ENCODE measurements around the gene NUMB.

Gene NUMB

GRCh38 chr14:73374218-73374617 lies 84.1 kb downstream of the NUMB start:
- Histone ChIP-seq H3K27me3 (ENCODE audit: insufficient read depth, low read depth) (no peaks in the 10 kb centered on the region), H3K27ac (no peak overlapping the region), H3K79me2 (ENCODE audit: insufficient read depth, low read depth) (no peaks in the 10 kb centered on the region), H4K20me1 (ENCODE audit: insufficient read depth) (no peaks in the 10 kb centered on the region), H3K9ac (no peak overlapping the region), H3K4me2 (no peak overlapping the region), H3K4me1 (ENCODE audit: low read depth, poor library complexity, severe bottlenecking) (no peaks in the 10 kb centered on the region), H2AFZ (ENCODE audit: low read depth) (no peak overlapping the region), H3K4me3 (IDR thresholded peaks at IDR 0.05; ENCODE audit: insufficient read depth, low read depth, low read length) (no peak overlapping the region), H3K36me3 (ENCODE audit: insufficient read depth) (no peaks in the 10 kb centered on the region)
- no peak for TF ChIP-seq CTCF (conservative IDR thresholded peaks at IDR 0.05; ENCODE audit: low read depth, low read length)

- Histone ChIP-seq H3K27ac (no peak overlapping the region), H4K20me1 (ENCODE audit: insufficient read depth) (no peaks in the 10 kb centered on the region), H3K27me3 (ENCODE audit: insufficient read depth, low read depth) (no peaks in the 10 kb centered on the region), H3K9ac (no peak overlapping the region), H3K4me1 (ENCODE audit: low read depth, poor library complexity, severe bottlenecking) (no peaks in the 10 kb centered on the region), H3K4me2 (no peak overlapping the region), H3K36me3 (ENCODE audit: insufficient read depth) (no peaks in the 10 kb centered on the region), H2AFZ (ENCODE audit: low read depth) (no peak overlapping the region), H3K4me3 (IDR thresholded peaks at IDR 0.05; ENCODE audit: insufficient read depth, low read depth, low read length) (no peak overlapping the region), H3K79me2 (ENCODE audit: insufficient read depth, low read depth) (no peaks in the 10 kb centered on the region)
- no peak for TF ChIP-seq CTCF (conservative IDR thresholded peaks at IDR 0.05; ENCODE audit: low read depth, low read length)
Observed at GRCh38 chr14:73372529-73372928, 85.8 kb downstream of the NUMB start.

GRCh38 chr14:73370561-73370960 lies 87.8 kb downstream of the NUMB start:
- no peak for TF ChIP-seq CTCF (conservative IDR thresholded peaks at IDR 0.05; ENCODE audit: low read depth, low read length)
- H3K9ac ChIP-seq: no peak overlapping the region
- no peak overlapping the region for H3K4me3 ChIP-seq (IDR thresholded peaks at IDR 0.05; ENCODE audit: insufficient read depth, low read depth, low read length)
- no peaks in the 10 kb centered on the region for H3K4me1 ChIP-seq (ENCODE audit: low read depth, poor library complexity, severe bottlenecking)
- no peak overlapping the region for H3K27ac ChIP-seq
- no peaks in the 10 kb centered on the region for H4K20me1 ChIP-seq (ENCODE audit: insufficient read depth)
- no peak overlapping the region for H3K4me2 ChIP-seq
- H3K36me3 ChIP-seq (ENCODE audit: insufficient read depth): no peaks in the 10 kb centered on the region
- no peaks in the 10 kb centered on the region for H3K27me3 ChIP-seq (ENCODE audit: insufficient read depth, low read depth)
- no peak overlapping the region for H2AFZ ChIP-seq (ENCODE audit: low read depth)
- no peaks in the 10 kb centered on the region for H3K79me2 ChIP-seq (ENCODE audit: insufficient read depth, low read depth)

GRCh38 chr14:73369428-73369827 lies 88.9 kb downstream of the NUMB start:
- Histone ChIP-seq H3K27ac (no peak overlapping the region), H2AFZ (ENCODE audit: low read depth) (no peak overlapping the region), H3K4me2 (no peak overlapping the region), H3K4me3 (IDR thresholded peaks at IDR 0.05; ENCODE audit: insufficient read depth, low read depth, low read length) (no peak overlapping the region), H3K79me2 (ENCODE audit: insufficient read depth, low read depth) (no peaks in the 10 kb centered on the region), H3K27me3 (ENCODE audit: insufficient read depth, low read depth) (no peaks in the 10 kb centered on the region), H3K9ac (no peak overlapping the region), H3K36me3 (ENCODE audit: insufficient read depth) (no peaks in the 10 kb centered on the region), H4K20me1 (ENCODE audit: insufficient read depth) (no peaks in the 10 kb centered on the region), H3K4me1 (ENCODE audit: low read depth, poor library complexity, severe bottlenecking) (no peaks in the 10 kb centered on the region)
- no peak for TF ChIP-seq CTCF (conservative IDR thresholded peaks at IDR 0.05; ENCODE audit: low read depth, low read length)

GRCh38 chr14:73368616-73369015 lies 89.7 kb downstream of the NUMB start:
- Histone ChIP-seq H4K20me1 (ENCODE audit: insufficient read depth) (no peaks in the 10 kb centered on the region), H3K79me2 (ENCODE audit: insufficient read depth, low read depth) (no peaks in the 10 kb centered on the region), H3K9ac (no peak overlapping the region), H3K27me3 (ENCODE audit: insufficient read depth, low read depth) (no peaks in the 10 kb centered on the region), H2AFZ (ENCODE audit: low read depth) (no peak overlapping the region), H3K36me3 (ENCODE audit: insufficient read depth) (no peaks in the 10 kb centered on the region), H3K27ac (no peak overlapping the region), H3K4me2 (no peak overlapping the region), H3K4me3 (IDR thresholded peaks at IDR 0.05; ENCODE audit: insufficient read depth, low read depth, low read length) (no peak overlapping the region), H3K4me1 (ENCODE audit: low read depth, poor library complexity, severe bottlenecking) (no peaks in the 10 kb centered on the region)
- TF ChIP-seq CTCF (conservative IDR thresholded peaks at IDR 0.05; ENCODE audit: low read depth, low read length): no peak
